ENCODE measurements around the gene ZZZ3.

ZZZ3 gene

GRCh38 chr1:77661696-77662095 is 20.8 kb downstream of the ZZZ3 start:
- Histone ChIP-seq H3K36me3 (ENCODE audit: low read depth) (peaks cover 7% of the 10 kb centered on the region; the same call in 1 of the 2 replicates), H3K4me1 (ENCODE audit: insufficient read depth, poor library complexity, severe bottlenecking) (no peaks in the 10 kb centered on the region), H3K27ac (ENCODE audit: poor library complexity, severe bottlenecking) (no peak overlapping the region), H3K27me3 (ENCODE audit: insufficient read depth, poor library complexity, severe bottlenecking) (no peaks in the 10 kb centered on the region), H3K4me3 (ENCODE audit: severe bottlenecking) (no peak overlapping the region), H3K9me3 (ENCODE audit: severe bottlenecking) (no peaks in the 10 kb centered on the region)
- no peak for ATAC-seq (ENCODE audit: low read depth)
- no peak for TF ChIP-seq CTCF (IDR thresholded peaks at IDR 0.05; ENCODE audit: poor library complexity, severe bottlenecking)
- DNase-seq (ENCODE audit: low spot score): no peak

- no peaks in the 10 kb centered on the region for H3K9me3 ChIP-seq (ENCODE audit: severe bottlenecking)
- H3K4me1 ChIP-seq (ENCODE audit: insufficient read depth, poor library complexity, severe bottlenecking): no peaks in the 10 kb centered on the region
- no peaks in the 10 kb centered on the region for H3K27me3 ChIP-seq (ENCODE audit: insufficient read depth, poor library complexity, severe bottlenecking)
- no peak for TF ChIP-seq CTCF (IDR thresholded peaks at IDR 0.05; ENCODE audit: poor library complexity, severe bottlenecking)
- no peak overlapping the region for H3K4me3 ChIP-seq (ENCODE audit: severe bottlenecking)
- ATAC-seq (ENCODE audit: low read depth) (no peak), DNase-seq (ENCODE audit: low spot score) (no peak)
- H3K27ac ChIP-seq (ENCODE audit: poor library complexity, severe bottlenecking): no peak overlapping the region
- H3K36me3 ChIP-seq (ENCODE audit: low read depth): peaks cover 7% of the 10 kb centered on the region
Observed at GRCh38 chr1:77659879-77660593, 22.4 kb downstream of the ZZZ3 start.

GRCh38 chr1:77658271-77658670 is 24.2 kb downstream of the ZZZ3 start:
- peaks cover 9% of the 10 kb centered on the region for H3K36me3 ChIP-seq (ENCODE audit: low read depth)
- no peak overlapping the region for H3K27ac ChIP-seq (ENCODE audit: poor library complexity, severe bottlenecking)
- H3K27me3 ChIP-seq (ENCODE audit: insufficient read depth, poor library complexity, severe bottlenecking): no peaks in the 10 kb centered on the region
- DNase-seq (ENCODE audit: low spot score) (no peak), ATAC-seq (ENCODE audit: low read depth) (no peak)
- no peaks in the 10 kb centered on the region for H3K4me1 ChIP-seq (ENCODE audit: insufficient read depth, poor library complexity, severe bottlenecking)
- H3K9me3 ChIP-seq (ENCODE audit: severe bottlenecking): no peaks in the 10 kb centered on the region
- no peak for TF ChIP-seq CTCF (IDR thresholded peaks at IDR 0.05; ENCODE audit: poor library complexity, severe bottlenecking)
- H3K4me3 ChIP-seq (ENCODE audit: severe bottlenecking): no peak overlapping the region

GRCh38 chr1:77655431-77655974 is 27.0 kb downstream of the ZZZ3 start:
- TF ChIP-seq CTCF (IDR thresholded peaks at IDR 0.05; ENCODE audit: poor library complexity, severe bottlenecking): no peak
- no peak overlapping the region for H3K27ac ChIP-seq (ENCODE audit: poor library complexity, severe bottlenecking)

GRCh38 chr1:77652970-77653516 is 29.4 kb downstream of the ZZZ3 start:
- peaks cover 8% of the 10 kb centered on the region for H3K9me3 ChIP-seq (ENCODE audit: severe bottlenecking)
- no peak for TF ChIP-seq CTCF (IDR thresholded peaks at IDR 0.05; ENCODE audit: poor library complexity, severe bottlenecking)
- ATAC-seq (ENCODE audit: low read depth): no peak

More at GRCh38 chr1:77655431-77655974, 27.0 kb downstream of the ZZZ3 start:
- peaks cover 11% of the 10 kb centered on the region for H3K36me3 ChIP-seq (ENCODE audit: low read depth)
- H3K9me3 ChIP-seq (ENCODE audit: severe bottlenecking): peaks cover 2% of the 10 kb centered on the region
- no peaks in the 10 kb centered on the region for H3K27me3 ChIP-seq (ENCODE audit: insufficient read depth, poor library complexity, severe bottlenecking)
- ATAC-seq (ENCODE audit: low read depth): no peak
- no peaks in the 10 kb centered on the region for H3K4me1 ChIP-seq (ENCODE audit: insufficient read depth, poor library complexity, severe bottlenecking)
- H3K4me3 ChIP-seq (ENCODE audit: severe bottlenecking): no peak overlapping the region
- no peak for DNase-seq (ENCODE audit: low spot score)

More at GRCh38 chr1:77652970-77653516, 29.4 kb downstream of the ZZZ3 start:
- H3K4me3 ChIP-seq (ENCODE audit: severe bottlenecking): no peak overlapping the region
- H3K4me1 ChIP-seq (ENCODE audit: insufficient read depth, poor library complexity, severe bottlenecking): no peaks in the 10 kb centered on the region
- no peak overlapping the region for H3K27ac ChIP-seq (ENCODE audit: poor library complexity, severe bottlenecking)
- H3K27me3 ChIP-seq (ENCODE audit: insufficient read depth, poor library complexity, severe bottlenecking): no peaks in the 10 kb centered on the region
- DNase-seq (ENCODE audit: low spot score): no peak
- H3K36me3 ChIP-seq (ENCODE audit: low read depth): peaks cover 23% of the 10 kb centered on the region
